GM12878 (cell line): Measurements from ENCODE around the gene TRAPPC2. TPM values are rescaled to one million over a fixed set of nuclear protein-coding genes. Genes with fewer than 3 reads are reported as not detected.

ENCODE experiments used
- ASH2L ChIP-seq: fragments of 300-600, 200-600 bp; sonication (generic); IDR thresholded peaks from 2 replicates; pipeline ENCODE4 v1.6.1; 2017; ENCODE audit warnings: low read depth, mild to moderate bottlenecking, borderline replicate concordance
- BCL3 ChIP-seq: IDR thresholded peaks from 2 replicates; pipeline ENCODE4 v1.6.1; 2011; ENCODE audit warnings: borderline replicate concordance, low read depth, mild to moderate bottlenecking, moderate library complexity, low read length; ENCODE audit not compliant: insufficient read depth, poor library complexity, severe bottlenecking
- ELK1 ChIP-seq: IDR thresholded peaks from 2 replicates; pipeline ENCODE4 v1.6.1; 2012; ENCODE audit warnings: low read depth, low read length, improper control_type of control experiment
- EP300 ChIP-seq, 2 experiments: fragments of 150-350 bp in 1 of 2; IDR thresholded peaks; 2 replicates each; pipeline ENCODE4 v1.6.1; 2011 to 2012; ENCODE audit warnings: low read depth in 2 of 2, low read length in 2 of 2, borderline replicate concordance in 1 of 2, improper control_type of control experiment in 1 of 2, inconsistent platforms in 1 of 2; ENCODE audit not compliant: control insufficient read depth in 1 of 2
- HDGF ChIP-seq: fragments of 450-650 bp; IDR thresholded peaks from 2 replicates; pipeline ENCODE4 v1.6.1; 2016; ENCODE audit warnings: antibody characterized with exemption
- MYC ChIP-seq: IDR thresholded peaks from 2 replicates; pipeline ENCODE4 v1.6.1; 2011; ENCODE audit warnings: mild to moderate bottlenecking, low read length, moderate library complexity, inconsistent platforms; ENCODE audit not compliant: insufficient read depth, insufficient replicate concordance, insufficient read length, severe bottlenecking
- RAD21 ChIP-seq: IDR thresholded peaks from 2 replicates; pipeline ENCODE4 v1.6.1; 2011; ENCODE audit warnings: mild to moderate bottlenecking, low read depth, low read length, moderate library complexity; ENCODE audit not compliant: insufficient read depth
- REST ChIP-seq: IDR thresholded peaks from 2 replicates; pipeline ENCODE4 v1.6.1; 2012; ENCODE audit warnings: mild to moderate bottlenecking, low read depth, low read length
- TBL1XR1 ChIP-seq: IDR thresholded peaks from 2 replicates; pipeline ENCODE4 v1.6.1; 2012; ENCODE audit warnings: low read depth, low read length, improper control_type of control experiment
- TCF7 ChIP-seq: IDR thresholded peaks from 2 replicates; pipeline ENCODE4 v1.6.1; 2014; ENCODE audit warnings: antibody characterized with exemption, borderline replicate concordance
- ZBTB11 ChIP-seq: fragments of 450-650 bp; formaldehyde crosslinking; IDR thresholded peaks from 2 replicates; pipeline ENCODE4 v1.5.0; 2022; ENCODE audit warnings: mild to moderate bottlenecking, missing genetic modification characterization
- ZNF687 ChIP-seq: fragments of 450-650 bp; IDR thresholded peaks from 2 replicates; pipeline ENCODE4 v1.6.1; 2017; ENCODE audit warnings: mild to moderate bottlenecking, moderate library complexity
- polyA plus RNA-seq, 11 experiments: library from polyadenylated mRNA; depleted of rRNA in 4 of 11; unstranded in 6 of 11; stranded (reverse) in 5 of 11; fragments of >200 nt; fragmentation: Nextera tagmentation in 4 of 11; fragmentation: Illumina TruSeq in 1 of 11; extraction: Ambion mirVana in 4 of 11; extraction: Trizol in 1 of 11; gene quantifications; 1 replicate in 1 of 11; 2 replicates in 10 of 11; pipeline versions ENCODE4 v1.2.1 to v1.2.3, GENCODE V29; 2011 to 2016; ENCODE audit warnings: inconsistent platforms in 2 of 11, missing spikeins in 2 of 11, low read depth in 1 of 11
- total RNA-seq, 4 experiments: library from RNA; depleted of rRNA in 3 of 4; stranded (reverse); fragments of >200 nt in 3 of 4; fragmentation: Illumina TruSeq in 1 of 4; extraction: Trizol in 1 of 4; gene quantifications; 2 replicates each; pipeline versions ENCODE4 v1.2.1 to v1.2.3, GENCODE V29; 2013 to 2021

TRAPPC2 gene
- total and polyA plus RNA-seq, 10 of the 15 experiments (the other 5 are each of a cell fraction or from before 2014, with no cell fraction given): 12.4 to 28.4 (median 21.3) TPM

GRCh38 chrX:13734278-13735172, at the start of gene TRAPPC2, which contains the start of gene OFD1 (continued):
- TF ChIP-seq ZBTB11 (CRISPR knock-in tag): no peak
- TF ChIP-seq EP300 (IDR thresholded peaks at IDR 0.05; ENCODE audit: borderline replicate concordance in 1 of 2, control insufficient read depth in 1 of 2, low read depth in 2 of 2, low read length in 2 of 2): 0 out of 4 replicates have a peak, but pooled peaks of 1 of the 2 experiments have one; percentile 24
- no peak for TF ChIP-seq RAD21
- no peak for TF ChIP-seq BCL3
- TF ChIP-seq ASH2L: no peak
- no peak for TF ChIP-seq TCF7
- peak; percentile 98 for TF ChIP-seq ELK1
- peak; percentile 76; the same call in 1 of the 2 replicates for TF ChIP-seq HDGF
- TF ChIP-seq REST: no peak
- TF ChIP-seq TBL1XR1: peak; percentile 35; the same call in 1 of the 2 replicates
- TF ChIP-seq ZNF687: peak; percentile 79
- TF ChIP-seq MYC: no peak
